Neuronal stem cell (in vitro differentiated cells): ENCODE measurements around the gene MLX. TPM values are rescaled to one million over a fixed set of nuclear protein-coding genes. Genes with fewer than 3 reads are reported as not detected.
A peak's percentile ranks its signal among the peaks of the same experiment; 100 is the strongest.

Experiments used
- DNase-seq: peaks from one replicate; pipeline ENCODE4 v3.0.0-alpha.2; 2013; ENCODE audit warnings: low spot score
- H2AFZ ChIP-seq: one replicate; pipeline ENCODE4 v1.6.1; 2013; ENCODE audit warnings: mild to moderate bottlenecking, low read length, inconsistent platforms
- H2AK5ac ChIP-seq: 2 replicates; pipeline ENCODE4 v1.6.1; 2013; ENCODE audit warnings: low read depth, mild to moderate bottlenecking, inconsistent platforms, low read length, moderate library complexity, mixed read lengths
- H2BK120ac ChIP-seq: 2 replicates; pipeline ENCODE4 v1.6.1; 2013; ENCODE audit warnings: low read depth, mild to moderate bottlenecking, inconsistent platforms, low read length, moderate library complexity, mixed read lengths
- H2BK12ac ChIP-seq: one replicate; pipeline ENCODE4 v1.6.1; 2013; ENCODE audit warnings: low read length, inconsistent platforms
- H2BK15ac ChIP-seq: 2 replicates; pipeline ENCODE4 v1.6.1; 2013; ENCODE audit warnings: mild to moderate bottlenecking, low read length, inconsistent platforms, mixed read lengths
- H2BK5ac ChIP-seq: one replicate; pipeline ENCODE4 v1.6.1; 2013; ENCODE audit warnings: inconsistent platforms, mild to moderate bottlenecking, low read length, moderate library complexity
- H3K14ac ChIP-seq: one replicate; pipeline ENCODE4 v1.6.1; 2013; ENCODE audit warnings: low read length, inconsistent platforms
- H3K18ac ChIP-seq: 2 replicates; pipeline ENCODE4 v1.6.1; 2013; ENCODE audit warnings: low read length, inconsistent platforms
- H3K23ac ChIP-seq: 2 replicates; pipeline ENCODE4 v1.6.1; 2013; ENCODE audit warnings: low read depth, mild to moderate bottlenecking, mixed read lengths, low read length, inconsistent platforms; ENCODE audit not compliant: poor library complexity
- H3K27ac ChIP-seq: replicated peaks from 3 replicates; pipeline ENCODE4 v1.5.1; 2013; ENCODE audit warnings: low read length, inconsistent platforms
- H3K27me3 ChIP-seq, 3 experiments: 2 replicates each; pipeline ENCODE4 v1.6.1; 2013; ENCODE audit warnings: low read length in 3 of 3, mild to moderate bottlenecking in 2 of 3, inconsistent platforms in 1 of 3, low read depth in 1 of 3, mixed read lengths in 1 of 3, moderate library complexity in 1 of 3; ENCODE audit not compliant: control insufficient read depth in 3 of 3, insufficient read depth in 3 of 3
- H3K36me3 ChIP-seq, 2 donors: replicated peaks in 1 of 2; 2 replicates each; pipeline ENCODE4 v1.6.1; 2013; ENCODE audit warnings: low read length in 2 of 2; ENCODE audit not compliant: control insufficient read depth in 2 of 2, insufficient read depth in 2 of 2
- H3K4ac ChIP-seq: 2 replicates; pipeline ENCODE4 v1.6.1; 2013; ENCODE audit warnings: inconsistent platforms, mild to moderate bottlenecking, low read length, moderate library complexity
- H3K4me1 ChIP-seq, 2 donors: 1 replicate in 1 of 2; 2 replicates in 1 of 2; pipeline ENCODE4 v1.6.1; 2013; ENCODE audit warnings: low read length in 2 of 2, low read depth in 1 of 2; ENCODE audit not compliant: control insufficient read depth in 2 of 2, insufficient read depth in 1 of 2
- H3K4me2 ChIP-seq: one replicate; pipeline ENCODE4 v1.6.1; 2013; ENCODE audit warnings: mild to moderate bottlenecking, low read length, inconsistent platforms; ENCODE audit not compliant: insufficient read depth, poor library complexity, severe bottlenecking
- H3K4me3 ChIP-seq, 2 donors: 2 replicates each; pipeline ENCODE4 v1.5.1; 2013; ENCODE audit warnings: low read length in 2 of 2, mild to moderate bottlenecking in 2 of 2, inconsistent platforms in 1 of 2, moderate library complexity in 1 of 2
- H3K79me1 ChIP-seq: one replicate; pipeline ENCODE4 v1.6.1; 2013; ENCODE audit warnings: low read depth, mild to moderate bottlenecking, inconsistent platforms, low read length, moderate library complexity
- H3K9ac ChIP-seq: one replicate; pipeline ENCODE4 v1.6.1; 2013; ENCODE audit warnings: mild to moderate bottlenecking, low read depth, low read length, inconsistent platforms; ENCODE audit not compliant: poor library complexity
- H3K9me3 ChIP-seq, 2 donors: replicated peaks in 1 of 2; 2 replicates each; pipeline versions ENCODE3 to v1.6.1; 2013; ENCODE audit warnings: low read length in 2 of 2, mild to moderate bottlenecking in 2 of 2, inconsistent platforms in 1 of 2, low read depth in 1 of 2, mixed read lengths in 1 of 2, moderate library complexity in 1 of 2; ENCODE audit not compliant: control insufficient read depth in 2 of 2, insufficient read depth in 1 of 2
- H4K8ac ChIP-seq: one replicate; pipeline ENCODE4 v1.6.1; 2013; ENCODE audit warnings: low read depth, mild to moderate bottlenecking, inconsistent platforms, low read length, moderate library complexity
- H4K91ac ChIP-seq: one replicate; pipeline ENCODE4 v1.6.1; 2013; ENCODE audit warnings: low read length, low read depth, mild to moderate bottlenecking, inconsistent platforms; ENCODE audit not compliant: poor library complexity
- WGBS, 2 donors: extraction: QIAGEN DNeasy Blood & Tissue Kit; methylation state at CpG; one replicate each; pipeline ENCODE4 v1.1.7; 2013; ENCODE audit warnings: missing lambda C conversion rate in 2 of 2, mixed read lengths in 1 of 2; ENCODE audit not compliant: insufficient read length in 2 of 2, insufficient replicate concordance in 1 of 2; ENCODE audit errors: extremely low coverage in 2 of 2; 5-methylcytosine and 5-hydroxymethylcytosine counted together
- polyA plus RNA-seq, 2 experiments: library from polyadenylated mRNA; stranded (reverse); fragments of 200-250 nt; gene quantifications; one replicate each; pipeline ENCODE4 v1.2.3, GENCODE V29; 2013

The MLX gene, protein sequence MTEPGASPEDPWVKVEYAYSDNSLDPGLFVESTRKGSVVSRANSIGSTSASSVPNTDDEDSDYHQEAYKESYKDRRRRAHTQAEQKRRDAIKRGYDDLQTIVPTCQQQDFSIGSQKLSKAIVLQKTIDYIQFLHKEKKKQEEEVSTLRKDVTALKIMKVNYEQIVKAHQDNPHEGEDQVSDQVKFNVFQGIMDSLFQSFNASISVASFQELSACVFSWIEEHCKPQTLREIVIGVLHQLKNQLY
- polyA plus RNA-seq (2013, experiment 1 of 2): 25.1 TPM
- polyA plus RNA-seq (2013, experiment 2 of 2): 25.5 TPM

GRCh38 chr17:42566883-42567573 lies at the start of gene MLX:
Gene MLX (plus strand): TSS chr17:42567100. CDS start chr17:42567125, 25 bp downstream.
- H3K4me1 ChIP-seq: peaks cover 12 to 16% of the 10 kb centered on the region in 2 donors
- no CpG with 5 or more reads among the region's 72 CpGs for WGBS, 2 donors

DNA sequence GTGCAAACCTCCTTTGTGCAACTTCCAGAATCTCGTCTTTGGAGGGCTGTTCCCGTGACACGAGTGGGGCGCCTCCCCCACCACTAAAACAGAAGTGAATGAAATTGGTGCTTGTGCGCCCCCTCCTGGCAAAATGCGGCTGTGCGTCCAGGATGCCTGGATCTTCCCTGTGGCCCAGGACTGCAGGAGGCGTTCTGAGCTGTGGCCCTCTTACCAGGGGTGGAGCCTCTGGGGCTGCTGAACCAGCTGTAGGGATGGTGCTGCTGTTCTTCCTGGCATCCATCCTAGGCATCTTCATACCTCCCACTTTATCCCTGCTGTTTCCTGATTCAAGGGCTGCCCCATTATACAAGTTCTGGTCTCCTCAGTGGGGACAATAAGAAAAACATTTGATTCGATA lies 49.4 kb upstream of the MLX start:
- Histone ChIP-seq H3K27me3 (no peaks in the 10 kb centered on the region), H3K14ac (no peak overlapping the region), H3K4me1 (peaks cover 44 to 62% of the 10 kb centered on the region in 2 donors), H3K9ac (no peak overlapping the region), H3K27ac (no peak overlapping the region), H3K18ac (no peak overlapping the region), H4K91ac (no peak overlapping the region), H2BK12ac (no peak overlapping the region), H3K4ac (no peak overlapping the region), H4K8ac (no peak overlapping the region), H2BK15ac (no peak overlapping the region), H2BK5ac (no peak overlapping the region), H3K4me3 (no peak overlapping the region), H3K4me2 (no peak overlapping the region), H2AK5ac (no peak overlapping the region), H3K9me3 (no peaks in the 10 kb centered on the region), H3K79me1 (peaks cover 2% of the 10 kb centered on the region), H2AFZ (no peak overlapping the region), H2BK120ac (no peak overlapping the region), H3K23ac (no peak overlapping the region), H3K36me3 (peaks cover 17 to 57% of the 10 kb centered on the region in 2 donors)
- peak; percentile 56 for DNase-seq
- WGBS, 2 donors: no CpG with 5 or more reads among the region's 9 CpGs

More at GRCh38 chr17:42566883-42567573, at the start of gene MLX:
- peak; percentile 87 for DNase-seq
- Histone ChIP-seq H3K79me1 (peaks cover 24% of the 10 kb centered on the region), H3K14ac (peak within 1 kb of the TSS; percentile 96), H4K91ac (no peak within 1 kb of the TSS), H3K27me3 (no peaks in the 10 kb centered on the region), H3K23ac (peak within 1 kb of the TSS; percentile 93), H2BK120ac (peak within 1 kb of the TSS; percentile 16), H3K9me3 (no peaks in the 10 kb centered on the region), H2AK5ac (peak within 1 kb of the TSS; percentile 77), H2BK12ac (no peak within 1 kb of the TSS), H2BK15ac (no peak within 1 kb of the TSS), H3K18ac (peak within 1 kb of the TSS; percentile 92), H3K4me3 (peak within 1 kb of the TSS; percentile 76 to 97), H2BK5ac (peak within 1 kb of the TSS; percentile 68), H2AFZ (peak within 1 kb of the TSS; percentile 90), H3K27ac (peak within 1 kb of the TSS; percentile 60), H4K8ac (no peak within 1 kb of the TSS), H3K9ac (peak within 1 kb of the TSS; percentile 97), H3K4ac (peak within 1 kb of the TSS; percentile 43), H3K4me2 (peak within 1 kb of the TSS; percentile 94), H3K36me3 (peaks cover 42 to 73% of the 10 kb centered on the region in 2 donors)

GRCh38 chr17:42518046-42518754 lies 48.7 kb upstream of the MLX start:
- H3K4me1 ChIP-seq: peaks cover 50 to 66% of the 10 kb centered on the region in 2 donors

More at GRCh38 chr17:42518046-42518754, 48.7 kb upstream of the MLX start:
- H2BK12ac ChIP-seq: no peak overlapping the region
- no peak overlapping the region for H2BK15ac ChIP-seq
- no peak for DNase-seq
- no peak overlapping the region for H3K23ac ChIP-seq
- no CpG with 5 or more reads among the region's 9 CpGs for WGBS, 2 donors
- H2BK5ac ChIP-seq: no peak overlapping the region
- H3K4ac ChIP-seq: no peak overlapping the region
- no peak overlapping the region for H3K4me3 ChIP-seq
- H2AK5ac ChIP-seq: no peak overlapping the region
- H4K91ac ChIP-seq: no peak overlapping the region
- no peak overlapping the region for H2AFZ ChIP-seq
- H3K4me2 ChIP-seq: no peak overlapping the region
- no peak overlapping the region for H2BK120ac ChIP-seq
- H3K36me3 ChIP-seq: peaks cover 17 to 63% of the 10 kb centered on the region in 2 donors
- peaks cover 3% of the 10 kb centered on the region for H3K79me1 ChIP-seq
- H3K9me3 ChIP-seq: no peaks in the 10 kb centered on the region
- no peak overlapping the region for H4K8ac ChIP-seq
- no peaks in the 10 kb centered on the region for H3K27me3 ChIP-seq
- H3K27ac ChIP-seq: peak overlapping the region; percentile 92
- H3K9ac ChIP-seq: no peak overlapping the region
- H3K14ac ChIP-seq: no peak overlapping the region
- H3K18ac ChIP-seq: no peak overlapping the region
